Iris pigment epithelial cell (primary cell): ENCODE results near the gene ITPR2.
"Not testable (repeated sequence)": the region's sequence is repeated elsewhere in the genome, so short reads cannot be mapped to it uniquely, and the experiment has no call there.

ENCODE experiments used
- DNase-seq: peaks from one replicate; pipeline ENCODE4 v3.0.0-alpha.2; 2011; ENCODE audit warnings: low read depth

ITPR2 gene

GRCh38 chr12:26848156-26848825 lies 15.3 kb upstream of the ITPR2 start:
- DNase-seq = peak; percentile 84

GRCh38 chr12:26847431-26847830 lies 14.4 kb upstream of the ITPR2 start:
- peak; percentile 30 for DNase-seq

GRCh38 chr12:26846416-26846815 lies 13.4 kb upstream of the ITPR2 start:
- no peak for DNase-seq

- peak; percentile 99 for DNase-seq
Observed at GRCh38 chr12:26845984-26846383, 13.0 kb upstream of the ITPR2 start.

- peak; percentile 54 for DNase-seq
Observed at GRCh38 chr12:26845057-26845666, 12.2 kb upstream of the ITPR2 start.

GRCh38 chr12:26843311-26843710 lies 10.3 kb upstream of the ITPR2 start:
- DNase-seq = no peak

- no peak for DNase-seq
Observed at GRCh38 chr12:26841085-26841484, 8.1 kb upstream of the ITPR2 start.

GRCh38 chr12:26839512-26839911 lies 6.5 kb upstream of the ITPR2 start:
- DNase-seq = no peak

GRCh38 chr12:26838888-26839416 lies 6.0 kb upstream of the ITPR2 start:
- DNase-seq = no peak

GRCh38 chr12:26836201-26836600 lies 3.2 kb upstream of the ITPR2 start:
- DNase-seq = no peak

- not testable (repeated sequence) for DNase-seq
Observed at GRCh38 chr12:26834503-26835060, 1.6 kb upstream of the ITPR2 start.

GRCh38 chr12:26833743-26834490 lies 923 bp upstream of the ITPR2 start:
- DNase-seq = peak; percentile 71

- DNase-seq = peak; percentile 86
Observed at GRCh38 chr12:26831951-26832821, 808 bp downstream of the ITPR2 start.

GRCh38 chr12:26830783-26831551 lies 2.0 kb downstream of the ITPR2 start:
- no peak for DNase-seq

- DNase-seq = no peak
Observed at GRCh38 chr12:26830363-26830762, 2.6 kb downstream of the ITPR2 start.

GRCh38 chr12:26828280-26829073 lies 4.5 kb downstream of the ITPR2 start:
- DNase-seq = no peak

GRCh38 chr12:26826437-26826836 lies 6.6 kb downstream of the ITPR2 start:
- no peak for DNase-seq

GRCh38 chr12:26825459-26826016 lies 7.5 kb downstream of the ITPR2 start:
- DNase-seq = no peak

GRCh38 chr12:26823390-26823789 lies 9.6 kb downstream of the ITPR2 start:
- DNase-seq = peak; percentile 71

- DNase-seq = no peak
Observed at GRCh38 chr12:26822026-26822425, 11.0 kb downstream of the ITPR2 start.
